Liver (tissue), 9 donors: ENCODE measurements around the gene CELF4. TPM values are rescaled to one million over a fixed set of nuclear protein-coding genes. Genes with fewer than 3 reads are reported as not detected.

ENCODE experiments used
- DNase-seq: peaks from one replicate; pipeline ENCODE4 v3.0.0-alpha.2; 2017; ENCODE audit warnings: low spot score
- H3K27ac ChIP-seq, 2 donors: one replicate each; pipeline ENCODE4 v1.7.0; 2013; ENCODE audit warnings: inconsistent platforms in 2 of 2, low read length in 2 of 2, control low read depth in 1 of 2, low read depth in 1 of 2, mild to moderate bottlenecking in 1 of 2
- H3K27me3 ChIP-seq, 4 donors: one replicate each; pipeline versions ENCODE4 v1.6.1 to v1.7.0; 2013; ENCODE audit warnings: low read length in 3 of 4, inconsistent platforms in 1 of 4, mild to moderate bottlenecking in 1 of 4, moderate library complexity in 1 of 4; ENCODE audit not compliant: control insufficient read depth in 4 of 4, insufficient read depth in 4 of 4
- H3K36me3 ChIP-seq, 4 donors: one replicate each; pipeline versions ENCODE4 v1.6.1 to v1.7.0; 2013; ENCODE audit warnings: low read length in 3 of 4, mild to moderate bottlenecking in 3 of 4, low read depth in 1 of 4, moderate library complexity in 1 of 4; ENCODE audit not compliant: control insufficient read depth in 4 of 4, insufficient read depth in 3 of 4
- H3K4me1 ChIP-seq, 4 donors: one replicate each; pipeline versions ENCODE4 v1.6.1 to v1.7.0; 2013; ENCODE audit warnings: low read length in 3 of 4, mild to moderate bottlenecking in 3 of 4, moderate library complexity in 1 of 4; ENCODE audit not compliant: control insufficient read depth in 4 of 4, insufficient read depth in 4 of 4
- H3K4me3 ChIP-seq, 3 donors: one replicate each; pipeline versions ENCODE4 v1.6.1 to v1.7.0; 2013; ENCODE audit warnings: low read length in 3 of 3, control low read depth in 1 of 3, low read depth in 1 of 3, mild to moderate bottlenecking in 1 of 3
- H3K9ac ChIP-seq, 2 donors: one replicate each; pipeline ENCODE4 v1.7.0; 2013; ENCODE audit warnings: low read length in 2 of 2, mild to moderate bottlenecking in 2 of 2, moderate library complexity in 2 of 2, control low read depth in 1 of 2, low read depth in 1 of 2
- H3K9me3 ChIP-seq, 4 donors: one replicate each; pipeline versions ENCODE4 v1.6.1 to v1.7.0; 2013; ENCODE audit warnings: low read length in 3 of 4; ENCODE audit not compliant: control insufficient read depth in 4 of 4
- ATF3 ChIP-seq: IDR thresholded peaks from 2 replicates; pipeline ENCODE4 v1.6.1; 2016; ENCODE audit warnings: antibody characterized with exemption
- CTCF ChIP-seq: fragments of 150-350 bp; IDR thresholded peaks from 2 replicates; pipeline ENCODE4 v1.5.1; 2017; ENCODE audit warnings: improper control_type of control experiment, low read depth, low read length; ENCODE audit not compliant: missing input control
- HNF4G ChIP-seq: IDR thresholded peaks from 2 replicates; pipeline ENCODE4 v1.6.1; 2016; ENCODE audit warnings: antibody characterized with exemption
- JUND ChIP-seq, 2 donors: IDR thresholded peaks; 2 replicates each; pipeline ENCODE4 v1.6.1; 2016; ENCODE audit warnings: antibody characterized with exemption in 2 of 2
- MAX ChIP-seq: IDR thresholded peaks from 2 replicates; pipeline ENCODE4 v1.6.1; 2016; ENCODE audit warnings: antibody characterized with exemption
- NR2F2 ChIP-seq: IDR thresholded peaks from 2 replicates; pipeline ENCODE4 v1.6.1; 2016; ENCODE audit warnings: antibody characterized with exemption
- RAD21 ChIP-seq, 2 donors: IDR thresholded peaks; 2 replicates each; pipeline ENCODE4 v1.6.1; 2016; ENCODE audit warnings: antibody characterized with exemption in 2 of 2, mild to moderate bottlenecking in 2 of 2
- REST ChIP-seq: IDR thresholded peaks from 2 replicates; pipeline ENCODE4 v1.6.1; 2016; ENCODE audit warnings: antibody characterized with exemption, mild to moderate bottlenecking
- RXRA ChIP-seq, 2 donors: IDR thresholded peaks; 2 replicates each; pipeline ENCODE4 v1.6.1; 2017 to 2018; ENCODE audit warnings: antibody characterized with exemption in 2 of 2, mild to moderate bottlenecking in 1 of 2
- SP1 ChIP-seq: IDR thresholded peaks from 2 replicates; pipeline ENCODE4 v1.6.1; 2018; ENCODE audit warnings: antibody characterized with exemption, mild to moderate bottlenecking
- TAF1 ChIP-seq: conservative IDR thresholded peaks from 2 replicates; pipeline ENCODE4 v1.6.1; 2016; ENCODE audit warnings: antibody characterized with exemption, mild to moderate bottlenecking
- YY1 ChIP-seq: IDR thresholded peaks from 2 replicates; pipeline ENCODE4 v1.6.1; 2016; ENCODE audit warnings: antibody characterized with exemption, mild to moderate bottlenecking
- WGBS: extraction: QIAGEN DNeasy Blood & Tissue Kit; methylation state at CpG from one replicate; pipeline ENCODE4 v1.1.7; 2013; 5-methylcytosine and 5-hydroxymethylcytosine counted together
- polyA plus RNA-seq, 2 donors: library from polyadenylated mRNA; stranded (reverse) in 1 of 2; unstranded in 1 of 2; fragments of 200-250 nt in 1 of 2; fragments of >200 nt in 1 of 2; fragmentation: Nextera tagmentation in 1 of 2; extraction: Ambion mirVana in 1 of 2; gene quantifications; one replicate each; pipeline versions ENCODE4 v1.2.1 to v1.2.3, GENCODE V29; 2013 to 2015
- total RNA-seq, 2 donors: library from RNA; depleted of rRNA; stranded (reverse); fragments of >200 nt; gene quantifications; one replicate each; pipeline ENCODE4 v1.2.3, GENCODE V29; 2014
- donor health status: healthy.
- donor health status: healthy.
- donor health status: healthy.
- donor health status: healthy.
- donor health status: healthy.

Gene CELF4
- total and polyA plus RNA-seq, 4 donors = 0.08 to 0.28 (median 0.21) TPM; not detected in 1

GRCh38 chr18:37524498-37525261 is 40.9 kb downstream of the CELF4 start:
- Histone ChIP-seq H3K9ac (no peak overlapping the region), H3K4me1 (no peaks in the 10 kb centered on the region), H3K27ac (no peak overlapping the region), H3K4me3 (no peak overlapping the region), H3K27me3 (peaks cover 0 to 5% (median 3%) of the 10 kb centered on the region in 4 donors), H3K36me3 (no peaks in the 10 kb centered on the region), H3K9me3 (no peaks in the 10 kb centered on the region)
- TF ChIP-seq NR2F2 (no peak), JUND (IDR thresholded peaks at IDR 0.05) (no peak), RAD21 (IDR thresholded peaks at IDR 0.05) (no peak), YY1 (no peak), CTCF (no peak), RXRA (IDR thresholded peaks at IDR 0.05) (no peak), SP1 (no peak), TAF1 (no peak), HNF4G (no peak), ATF3 (no peak), MAX (no peak), REST (no peak)
- 11% methylated on average over 63 of the region's 63 CpGs for WGBS
- no peak for DNase-seq

- Histone ChIP-seq H3K4me3 (no peak overlapping the region), H3K27ac (no peak overlapping the region), H3K4me1 (no peaks in the 10 kb centered on the region), H3K9ac (no peak overlapping the region), H3K27me3 (peaks cover 0 to 5% (median 3%) of the 10 kb centered on the region in 4 donors), H3K36me3 (no peaks in the 10 kb centered on the region), H3K9me3 (no peaks in the 10 kb centered on the region)
- no peak for DNase-seq
- no peak for TF ChIP-seq HNF4G
- no peak for TF ChIP-seq MAX
- TF ChIP-seq YY1 = no peak
- no peak for TF ChIP-seq REST
- TF ChIP-seq SP1 = no peak
- 47% methylated on average over 10 of the region's 10 CpGs for WGBS
These were observed 41.5 kb downstream of the CELF4 start for GRCh38 chr18:37524139-37524497.
